ENCODE measurements around the gene AHNAK2.

AHNAK2 gene

GRCh38 chr14:104986487-104987164 is 8.5 kb upstream of the AHNAK2 start:
- in situ Hi-C loops (cut with HindIII; ENCODE audit: low sequenced_read_pairs): no loop called here

GRCh38 chr14:104985675-104986486 is 7.7 kb upstream of the AHNAK2 start, which contains the start of gene CLBA1:
TSS of gene CLBA1 (plus strand) at chr14:104985788. CDS start at chr14:104986432, 644 bp downstream.
- in situ Hi-C loops (cut with HindIII; ENCODE audit: low sequenced_read_pairs): no loop called here

- in situ Hi-C loops (cut with HindIII; ENCODE audit: low sequenced_read_pairs): no loop called here
Measured at GRCh38 chr14:104984056-104984894, 6.1 kb upstream of the AHNAK2 start.

- in situ Hi-C loops (cut with HindIII; ENCODE audit: low sequenced_read_pairs): no loop called here
Measured at GRCh38 chr14:104983231-104983721, 5.1 kb upstream of the AHNAK2 start.

- in situ Hi-C loops (cut with HindIII; ENCODE audit: low sequenced_read_pairs): no loop called here
Measured at GRCh38 chr14:104982548-104983230, 4.5 kb upstream of the AHNAK2 start.

- in situ Hi-C loops (cut with HindIII; ENCODE audit: low sequenced_read_pairs): no loop called here
Measured at GRCh38 chr14:104981699-104982541, 3.7 kb upstream of the AHNAK2 start.

- in situ Hi-C loops (cut with HindIII; ENCODE audit: low sequenced_read_pairs): no loop called here
Measured at GRCh38 chr14:104980611-104981531, 2.7 kb upstream of the AHNAK2 start.

- in situ Hi-C loops (cut with HindIII; ENCODE audit: low sequenced_read_pairs): no loop called here
Measured at GRCh38 chr14:104979758-104980610, 1.8 kb upstream of the AHNAK2 start.

- in situ Hi-C loops (cut with HindIII; ENCODE audit: low sequenced_read_pairs): no loop called here
Measured at GRCh38 chr14:104978746-104979691, 845 bp upstream of the AHNAK2 start.

GRCh38 chr14:104977008-104977680 is 1.0 kb downstream of the AHNAK2 start:
- in situ Hi-C loops (cut with HindIII; ENCODE audit: low sequenced_read_pairs): no loop called here

GRCh38 chr14:104976198-104977007 is 1.8 kb downstream of the AHNAK2 start:
- in situ Hi-C loops (cut with HindIII; ENCODE audit: low sequenced_read_pairs): no loop called here

GRCh38 chr14:104975481-104976197 is 2.5 kb downstream of the AHNAK2 start:
- in situ Hi-C loops (cut with HindIII; ENCODE audit: low sequenced_read_pairs): no loop called here

GRCh38 chr14:104974665-104975390 is 3.3 kb downstream of the AHNAK2 start:
- in situ Hi-C loops (cut with HindIII; ENCODE audit: low sequenced_read_pairs): no loop called here

GRCh38 chr14:104974146-104974541 is 4.0 kb downstream of the AHNAK2 start:
- in situ Hi-C loops (cut with HindIII; ENCODE audit: low sequenced_read_pairs): no loop called here
